ENCODE data around the gene NFE2L1.
"Not testable (repeated sequence)": the region's sequence is repeated elsewhere in the genome, so short reads cannot be mapped to it uniquely, and the experiment has no call there.

The NFE2L1 gene

DNA sequence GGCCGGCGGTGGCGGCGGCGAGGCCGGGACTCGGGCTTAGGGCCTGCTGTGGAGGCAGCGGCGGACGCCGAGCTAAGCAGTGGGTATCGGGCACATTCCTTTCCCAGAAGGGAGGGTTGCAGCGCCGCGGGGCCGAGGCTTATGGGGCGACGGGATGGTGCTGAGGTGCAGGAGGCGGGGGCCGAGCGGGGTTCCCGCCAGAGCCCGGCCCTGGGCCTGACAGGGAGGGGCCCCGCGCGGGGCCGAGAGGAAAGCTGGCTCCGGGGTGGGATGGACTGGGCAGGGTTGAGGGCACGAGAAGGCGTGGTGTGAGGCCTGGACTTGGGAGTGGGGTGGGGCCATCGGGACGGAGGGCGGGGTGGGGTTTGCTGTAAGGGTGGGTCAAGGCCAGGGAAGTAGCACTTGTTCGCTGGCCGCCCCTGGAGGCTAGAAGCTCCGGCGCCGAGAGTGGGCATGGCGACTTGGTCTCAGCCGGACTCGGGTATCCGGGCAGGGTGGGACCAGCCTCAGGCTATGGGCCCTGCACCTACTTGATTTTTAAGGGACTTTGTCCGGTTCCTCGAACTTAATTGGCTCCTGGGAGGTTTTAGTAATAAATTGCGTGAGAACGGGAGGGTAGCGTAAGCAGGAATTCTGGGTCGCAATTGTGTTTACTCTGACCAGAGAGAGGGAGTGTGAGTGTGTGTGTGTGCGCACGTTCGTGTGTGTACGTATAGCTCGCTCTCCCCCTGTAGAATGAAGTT, 396 bp downstream of the NFE2L1 start:
- DNase-seq (ENCODE audit: low read depth), result peak; percentile 56

DNA sequence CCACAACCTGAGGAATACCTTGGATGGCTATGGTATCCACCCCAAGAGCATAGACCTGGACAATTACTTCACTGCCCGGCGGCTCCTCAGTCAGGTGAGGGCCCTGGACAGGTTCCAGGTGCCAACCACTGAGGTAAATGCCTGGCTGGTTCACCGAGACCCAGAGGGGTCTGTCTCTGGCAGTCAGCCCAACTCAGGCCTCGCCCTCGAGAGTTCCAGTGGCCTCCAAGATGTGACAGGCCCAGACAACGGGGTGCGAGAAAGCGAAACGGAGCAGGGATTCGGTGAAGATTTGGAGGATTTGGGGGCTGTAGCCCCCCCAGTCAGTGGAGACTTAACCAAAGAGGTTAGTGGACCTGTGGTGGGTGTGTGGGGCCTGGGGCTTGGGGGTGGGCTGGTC, 3.1 kb downstream of the NFE2L1 start:
- no peak for DNase-seq (ENCODE audit: low read depth)

DNA sequence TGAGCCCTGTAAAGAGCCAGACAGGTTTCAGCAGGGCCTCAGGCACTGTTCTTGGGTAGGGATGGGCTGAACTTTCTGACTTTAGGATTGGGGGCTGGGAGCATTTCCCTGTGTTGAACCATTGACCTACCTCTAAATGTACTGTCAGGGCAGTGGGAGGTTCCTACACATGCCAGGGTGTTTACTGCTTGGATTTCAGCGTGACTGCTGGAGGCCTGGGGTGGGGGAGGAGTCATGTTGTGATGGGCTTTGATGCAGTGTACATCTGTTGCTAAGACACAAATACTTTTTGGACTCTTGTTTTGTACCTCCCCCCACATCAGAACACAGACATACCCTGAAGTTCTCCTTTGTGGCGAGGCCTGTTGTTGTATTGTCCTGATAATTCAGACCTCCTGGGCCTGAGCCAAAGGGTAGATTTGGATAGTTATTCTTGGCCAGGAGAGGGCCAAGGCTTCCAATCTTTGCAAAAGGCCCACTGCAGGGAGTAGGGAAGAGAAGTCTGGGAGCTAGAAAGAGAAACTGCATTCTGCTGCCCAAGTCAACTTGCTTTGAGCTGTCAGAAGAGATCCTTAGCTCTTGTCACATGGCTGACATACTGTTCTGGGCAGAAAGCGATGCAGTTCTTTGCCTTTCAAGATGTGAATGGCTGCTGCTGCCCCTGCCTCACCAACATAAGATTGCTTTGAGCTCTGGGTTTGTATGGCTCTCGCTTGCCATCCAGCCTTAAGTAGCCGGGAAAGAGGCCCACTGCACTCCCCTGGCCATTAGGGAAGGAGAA, 3.7 kb downstream of the NFE2L1 start:
- DNase-seq (ENCODE audit: low read depth), result peak; percentile 89

DNA sequence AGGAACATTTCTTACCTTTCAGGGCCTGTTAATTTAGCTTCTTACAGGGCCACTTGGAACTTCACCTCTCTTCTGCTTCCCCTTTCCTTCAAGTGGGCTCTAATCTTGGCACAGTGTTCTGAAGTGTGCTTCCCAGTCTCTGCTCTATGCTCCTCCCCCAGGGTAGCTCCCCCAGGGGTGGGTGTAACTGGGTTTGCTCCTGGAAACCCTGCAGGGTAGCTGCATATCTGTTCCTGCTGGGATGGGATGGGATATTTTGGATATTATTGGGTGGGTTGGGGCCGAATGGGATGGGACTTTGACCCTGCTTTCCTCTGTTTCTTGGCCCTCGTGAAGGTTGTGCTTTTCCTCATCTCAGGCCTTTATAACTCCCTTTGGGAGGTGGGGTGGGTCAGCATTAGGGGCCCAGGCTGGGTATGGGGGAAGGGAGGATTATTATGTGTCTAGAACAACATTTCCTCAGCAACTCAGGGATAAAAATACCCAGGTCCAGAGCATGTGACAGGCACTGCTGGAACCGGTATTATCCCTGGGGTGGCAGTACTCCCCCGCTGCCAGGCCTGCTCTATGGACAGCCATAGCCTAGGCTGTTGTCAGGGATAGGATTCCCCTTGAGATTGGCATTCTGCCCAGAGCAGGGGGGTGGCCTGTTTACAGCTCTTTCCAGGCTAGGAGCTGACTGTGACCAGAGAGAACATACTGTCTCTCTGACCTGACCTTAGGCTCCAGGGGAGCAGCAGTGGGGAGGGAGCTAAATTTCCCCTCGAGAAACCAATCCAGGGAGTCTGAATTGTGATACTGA, 5.0 kb downstream of the NFE2L1 start:
- no peak for DNase-seq (ENCODE audit: low read depth)

DNA sequence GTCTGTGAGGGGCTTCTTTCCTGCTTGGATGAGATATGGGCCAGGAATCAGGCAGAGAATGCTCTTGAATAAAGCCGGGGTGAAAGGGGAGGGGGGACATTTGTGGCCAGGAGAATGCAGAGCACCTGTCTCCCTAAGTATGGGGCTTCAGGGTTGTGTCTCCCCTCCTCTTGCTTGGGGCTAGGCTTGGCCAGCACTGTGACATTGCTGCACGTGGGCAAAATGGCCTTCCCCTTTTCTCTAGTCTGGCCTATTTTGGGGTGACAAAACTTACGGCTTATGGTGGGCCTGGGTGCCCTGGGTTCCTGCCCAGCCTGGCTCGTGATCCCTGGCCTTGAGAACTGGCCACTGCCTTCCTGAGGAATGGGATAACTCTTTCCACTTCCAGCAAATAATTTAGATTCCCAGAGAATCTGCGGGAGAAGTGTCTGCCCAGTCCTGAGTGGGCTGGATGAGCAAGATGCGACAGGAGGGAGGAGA, 5.6 kb downstream of the NFE2L1 start:
- no peak for DNase-seq (ENCODE audit: low read depth)

DNA sequence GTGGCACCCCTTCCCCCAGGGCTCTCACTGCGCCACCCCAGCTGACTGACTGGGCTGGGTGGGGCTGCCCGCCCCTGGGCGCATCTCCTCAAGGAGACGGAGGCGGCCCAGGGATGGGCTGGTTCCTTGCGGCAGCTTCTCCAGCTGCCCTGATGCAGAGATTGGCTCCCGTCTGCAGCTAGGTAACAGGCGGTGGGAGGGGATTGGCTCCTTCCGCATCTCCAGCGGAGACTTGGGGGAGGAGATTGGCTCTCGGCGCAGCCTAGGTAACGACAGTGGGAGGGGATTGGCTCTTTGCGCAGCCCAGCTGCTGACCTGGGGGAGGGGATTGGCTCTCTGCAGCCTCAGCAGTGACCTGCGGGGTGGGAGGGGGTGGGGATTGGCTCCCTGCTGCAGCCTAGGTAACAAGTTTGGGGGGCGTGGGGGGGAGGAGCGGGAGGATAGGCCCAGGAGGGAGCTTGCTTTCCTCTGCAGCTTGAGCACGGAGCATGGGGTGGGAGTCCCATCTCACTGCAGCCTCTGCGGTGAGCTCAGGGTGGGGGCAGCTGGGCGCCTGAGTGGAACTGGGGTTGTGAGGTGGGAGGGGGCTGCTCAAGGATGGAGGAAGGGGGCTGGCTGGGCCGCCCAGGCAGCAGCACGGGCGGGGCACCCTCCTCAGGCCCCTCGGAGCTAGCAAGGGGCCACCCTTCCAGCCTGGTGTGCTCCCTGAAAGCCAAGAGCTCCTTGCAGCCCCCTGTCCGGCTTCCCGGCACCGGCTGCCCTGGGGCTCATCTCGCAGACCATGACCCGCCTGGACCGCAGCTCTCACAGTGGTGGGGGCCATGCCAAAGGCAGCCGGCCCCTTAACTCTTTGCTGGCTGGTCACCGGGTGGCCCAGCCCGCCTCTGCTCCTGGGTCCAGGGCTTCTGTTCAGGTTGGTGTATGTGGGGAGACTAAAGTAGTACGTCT, 6.4 kb downstream of the NFE2L1 start:
- no peak for DNase-seq (ENCODE audit: low read depth)

DNA sequence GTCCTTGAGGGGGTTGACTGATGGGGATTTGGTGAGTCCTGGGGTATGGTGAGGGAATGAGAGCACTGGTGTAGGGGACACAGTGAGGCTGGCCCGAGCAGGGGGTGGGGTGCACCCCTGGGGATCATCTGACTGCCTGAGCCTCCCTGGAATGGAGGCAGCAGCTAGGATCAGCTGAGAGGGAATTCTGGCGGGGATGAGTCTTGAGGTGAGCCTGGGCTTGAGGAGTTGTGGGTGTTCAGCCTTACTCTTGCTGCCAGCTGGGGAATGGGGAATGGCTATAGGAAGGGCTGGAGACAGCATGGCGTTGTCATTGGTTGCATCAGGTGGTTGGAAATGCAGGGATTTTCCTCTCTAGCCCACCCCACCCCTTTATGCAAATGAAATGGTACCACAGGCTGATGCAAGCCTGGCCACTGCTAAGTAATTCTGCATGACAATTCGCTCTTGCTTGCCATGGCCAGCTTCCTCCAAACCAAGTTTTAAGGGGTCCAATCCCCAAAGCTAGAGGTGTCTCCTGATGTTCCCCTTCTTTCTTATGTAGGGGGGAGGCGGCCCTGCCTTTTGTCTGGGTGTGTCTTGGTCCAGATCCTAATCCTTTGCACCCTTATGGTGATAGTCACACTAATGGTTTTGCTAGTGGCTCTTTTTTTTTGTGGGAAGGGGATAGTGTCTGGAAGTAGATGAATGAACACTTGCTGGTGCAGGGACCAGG, 7.5 kb downstream of the NFE2L1 start:
- DNase-seq (ENCODE audit: low read depth), result no peak

DNA sequence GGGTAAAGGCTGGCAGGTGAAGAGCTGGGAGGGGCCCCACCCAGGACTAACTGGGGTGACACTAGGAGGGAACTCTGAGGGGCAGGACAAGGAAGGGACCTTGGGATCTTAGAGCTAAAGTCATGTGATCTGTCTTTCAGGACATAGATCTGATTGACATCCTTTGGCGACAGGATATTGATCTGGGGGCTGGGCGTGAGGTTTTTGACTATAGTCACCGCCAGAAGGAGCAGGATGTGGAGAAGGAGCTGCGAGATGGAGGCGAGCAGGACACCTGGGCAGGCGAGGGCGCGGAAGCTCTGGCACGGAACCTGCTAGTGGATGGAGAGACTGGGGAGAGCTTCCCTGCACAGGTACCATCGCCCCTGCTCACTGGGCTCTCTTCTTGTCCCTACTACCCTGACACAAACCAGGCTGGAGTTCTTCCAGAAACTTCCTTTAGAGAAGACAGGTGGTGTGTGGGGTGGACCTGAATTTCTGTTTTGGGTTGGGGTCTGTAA, 8.1 kb downstream of the NFE2L1 start:
- no peak for DNase-seq (ENCODE audit: low read depth)

DNA sequence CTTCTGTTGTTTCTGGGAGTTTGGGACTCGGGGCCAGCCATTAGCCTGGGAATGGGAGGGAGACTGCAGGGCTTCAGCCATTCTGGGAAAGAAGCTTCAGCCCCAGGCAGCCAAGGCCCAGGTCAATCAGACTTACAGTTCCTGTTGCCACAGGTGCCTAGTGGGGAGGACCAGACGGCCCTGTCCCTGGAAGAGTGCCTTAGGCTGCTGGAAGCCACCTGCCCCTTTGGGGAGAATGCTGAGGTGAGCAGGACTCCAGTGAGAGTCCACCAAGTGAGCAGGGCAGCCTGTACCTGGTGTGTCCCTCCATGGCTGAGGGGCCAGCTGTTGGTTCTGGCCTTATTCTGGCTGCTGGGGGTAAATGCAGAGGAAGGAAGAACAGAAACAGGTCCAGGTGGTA, 8.7 kb downstream of the NFE2L1 start:
- DNase-seq (ENCODE audit: low read depth), result no peak

DNA sequence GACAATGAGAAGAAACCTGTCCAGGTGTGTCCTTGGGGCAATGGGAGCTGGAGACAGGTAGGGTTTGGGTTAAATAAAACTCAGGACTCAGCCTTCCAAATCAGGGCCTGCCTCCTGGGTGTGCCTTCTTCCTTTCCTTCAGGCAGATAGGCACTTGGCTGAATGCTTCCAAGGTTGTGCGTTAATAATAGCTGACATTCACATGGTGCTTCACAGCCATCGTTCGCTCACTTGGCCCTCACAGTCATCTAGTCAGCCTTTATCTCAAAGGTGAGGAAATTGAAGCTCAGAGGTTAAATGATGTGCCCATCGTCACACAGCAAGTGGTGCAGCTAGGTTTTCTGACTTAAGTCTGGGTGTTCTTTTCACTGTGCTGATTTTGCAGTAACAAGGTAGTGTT, 9.5 kb downstream of the NFE2L1 start:
- DNase-seq (ENCODE audit: low read depth), result no peak

DNA sequence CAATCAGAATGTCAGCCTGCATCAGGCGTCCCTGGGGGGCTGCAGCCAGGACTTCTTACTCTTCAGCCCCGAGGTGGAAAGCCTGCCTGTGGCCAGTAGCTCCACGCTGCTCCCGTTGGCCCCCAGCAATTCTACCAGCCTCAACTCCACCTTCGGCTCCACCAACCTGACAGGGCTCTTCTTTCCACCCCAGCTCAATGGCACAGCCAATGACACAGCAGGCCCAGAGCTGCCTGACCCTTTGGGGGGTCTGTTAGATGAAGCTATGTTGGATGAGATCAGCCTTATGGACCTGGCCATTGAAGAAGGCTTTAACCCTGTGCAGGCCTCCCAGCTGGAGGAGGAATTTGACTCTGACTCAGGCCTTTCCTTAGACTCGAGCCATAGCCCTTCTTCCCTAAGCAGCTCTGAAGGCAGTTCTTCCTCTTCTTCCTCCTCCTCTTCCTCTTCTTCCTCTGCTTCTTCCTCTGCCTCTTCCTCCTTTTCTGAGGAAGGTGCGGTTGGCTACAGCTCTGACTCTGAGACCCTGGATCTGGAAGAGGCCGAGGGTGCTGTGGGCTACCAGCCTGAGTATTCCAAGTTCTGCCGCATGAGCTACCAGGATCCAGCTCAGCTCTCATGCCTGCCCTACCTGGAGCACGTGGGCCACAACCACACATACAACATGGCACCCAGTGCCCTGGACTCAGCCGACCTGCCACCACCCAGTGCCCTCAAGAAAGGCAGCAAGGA, 10.4 kb downstream of the NFE2L1 start:
- no peak for DNase-seq (ENCODE audit: low read depth)

DNA sequence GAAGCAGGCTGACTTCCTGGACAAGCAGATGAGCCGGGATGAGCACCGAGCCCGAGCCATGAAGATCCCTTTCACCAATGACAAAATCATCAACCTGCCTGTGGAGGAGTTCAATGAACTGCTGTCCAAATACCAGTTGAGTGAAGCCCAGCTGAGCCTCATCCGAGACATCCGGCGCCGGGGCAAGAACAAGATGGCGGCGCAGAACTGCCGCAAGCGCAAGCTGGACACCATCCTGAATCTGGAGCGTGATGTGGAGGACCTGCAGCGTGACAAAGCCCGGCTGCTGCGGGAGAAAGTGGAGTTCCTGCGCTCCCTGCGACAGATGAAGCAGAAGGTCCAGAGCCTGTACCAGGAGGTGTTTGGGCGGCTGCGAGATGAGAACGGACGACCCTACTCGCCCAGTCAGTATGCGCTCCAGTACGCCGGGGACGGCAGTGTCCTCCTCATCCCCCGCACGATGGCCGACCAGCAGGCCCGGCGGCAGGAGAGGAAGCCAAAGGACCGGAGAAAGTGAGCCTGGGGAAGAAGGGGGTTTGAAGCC, 11.0 kb downstream of the NFE2L1 start:
- DNase-seq (ENCODE audit: low read depth), result no peak

DNA sequence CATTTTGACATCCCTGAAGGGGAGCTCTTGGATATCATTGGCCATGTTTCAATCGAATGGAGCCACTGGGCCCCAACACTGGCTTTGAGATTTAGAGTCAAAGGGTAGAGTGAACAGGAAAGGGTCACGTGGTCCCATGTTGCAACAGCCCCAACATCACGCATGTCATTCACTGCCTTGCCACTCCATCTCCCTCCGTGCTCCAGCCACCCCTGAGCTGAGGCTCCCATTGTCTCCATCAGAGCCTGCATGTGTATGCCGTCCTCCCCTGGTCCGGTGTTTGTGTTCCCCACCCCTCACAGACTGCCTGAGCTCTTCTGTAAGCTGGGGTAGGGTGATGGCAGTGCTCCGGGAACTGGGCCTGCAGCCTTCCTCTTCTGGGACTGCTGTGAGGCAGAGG, 12.1 kb downstream of the NFE2L1 start:
- DNase-seq (ENCODE audit: low read depth), result no peak

DNA sequence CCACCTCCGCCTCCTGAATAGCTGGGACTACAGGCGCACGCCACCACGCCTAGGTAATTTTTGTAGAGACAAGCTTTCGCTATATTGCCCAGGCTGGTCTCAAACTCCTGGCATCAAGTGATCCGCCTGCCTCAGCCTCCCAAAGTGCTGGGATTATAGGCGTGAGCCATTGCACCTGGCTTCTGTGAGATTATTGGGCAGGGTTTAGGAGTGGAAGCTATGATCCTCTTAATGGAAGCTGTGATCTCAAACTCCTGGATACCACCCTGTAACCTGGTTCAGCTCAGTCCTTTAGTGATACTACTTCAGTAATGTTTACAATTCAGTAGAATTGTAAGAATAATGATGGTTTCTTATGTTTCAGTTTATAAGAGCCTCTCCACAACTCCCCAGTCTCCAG, 14.1 kb downstream of the NFE2L1 start:
- no peak for DNase-seq (ENCODE audit: low read depth)

DNA sequence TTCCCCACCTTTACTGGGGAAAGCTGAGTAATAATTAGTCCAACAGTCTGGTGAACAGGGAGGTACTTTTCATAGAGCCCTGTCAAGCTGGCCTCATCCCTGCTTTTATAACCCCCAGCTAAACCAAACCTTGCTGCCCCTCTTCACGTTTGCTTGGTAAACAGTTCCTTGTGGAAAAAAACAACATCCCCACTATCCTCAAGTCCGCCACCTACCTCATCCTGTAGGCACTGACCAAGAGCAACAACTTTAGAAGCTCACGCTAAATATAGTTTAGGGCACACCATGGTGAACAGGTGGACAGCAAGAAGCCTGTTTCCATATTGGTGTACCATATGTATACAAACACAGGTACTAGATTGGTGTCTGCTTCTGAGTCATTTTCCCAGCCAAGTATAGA, 16.5 kb downstream of the NFE2L1 start:
- no peak for DNase-seq (ENCODE audit: low read depth)

DNA sequence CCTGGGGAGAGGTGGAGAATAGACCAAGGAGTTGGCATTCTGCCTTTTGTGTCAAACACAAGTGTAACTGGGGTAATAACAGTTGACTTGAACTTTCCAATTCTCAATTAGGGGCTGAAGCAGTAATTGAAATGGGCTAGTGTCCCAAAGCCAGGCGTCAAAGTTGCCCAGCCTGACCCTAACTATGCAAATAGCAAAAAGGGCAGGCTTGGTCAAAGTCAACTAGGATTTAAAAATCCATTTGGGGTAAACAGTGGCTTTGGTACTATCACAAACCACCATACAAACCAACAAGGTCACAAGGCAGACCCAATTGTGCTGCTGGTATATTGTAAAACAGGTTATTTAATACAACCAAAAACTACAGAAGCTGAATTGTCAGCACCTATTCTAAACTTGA, 18.0 kb downstream of the NFE2L1 start:
- no peak for DNase-seq (ENCODE audit: low read depth)

DNA sequence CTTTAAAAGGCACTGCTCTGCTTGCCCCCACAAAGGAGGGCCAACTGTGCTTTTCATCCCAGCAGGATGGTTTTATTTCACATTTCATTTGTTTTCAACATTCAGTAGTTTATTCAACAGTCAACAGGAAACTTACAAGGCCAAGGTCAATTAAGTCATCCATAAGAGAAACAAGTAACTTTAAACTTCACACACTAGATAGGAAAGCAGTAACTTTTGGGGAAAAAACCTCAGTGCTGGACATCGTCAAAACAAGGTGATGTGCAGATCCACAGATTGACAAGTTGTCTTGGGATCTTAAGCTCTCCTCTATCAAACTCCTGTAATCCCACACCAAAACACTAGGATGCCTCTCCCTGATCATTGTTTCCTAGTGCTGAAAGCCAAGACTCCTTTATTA, 18.5 kb downstream of the NFE2L1 start:
- no peak for DNase-seq (ENCODE audit: low read depth)

DNA sequence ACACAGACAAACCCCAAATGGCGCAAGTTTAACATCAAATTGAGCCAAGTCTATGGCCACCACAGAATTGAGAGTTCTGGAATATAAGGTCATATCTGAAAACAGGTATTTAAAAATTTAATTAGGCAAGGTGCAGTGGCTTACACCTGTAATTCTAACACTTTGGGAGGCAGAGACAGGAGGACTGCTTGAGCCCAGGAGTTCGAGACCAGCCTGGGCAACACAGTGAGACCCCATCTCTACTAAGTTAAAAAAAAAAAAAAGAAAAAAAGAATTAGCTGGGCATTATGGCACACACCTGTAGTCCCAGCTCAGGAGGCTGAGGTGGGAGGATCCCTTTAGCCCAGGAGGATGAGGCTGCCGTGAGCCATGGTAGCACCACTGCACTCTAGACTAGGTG, 19.1 kb downstream of the NFE2L1 start:
- DNase-seq (ENCODE audit: low read depth), result no peak

DNA sequence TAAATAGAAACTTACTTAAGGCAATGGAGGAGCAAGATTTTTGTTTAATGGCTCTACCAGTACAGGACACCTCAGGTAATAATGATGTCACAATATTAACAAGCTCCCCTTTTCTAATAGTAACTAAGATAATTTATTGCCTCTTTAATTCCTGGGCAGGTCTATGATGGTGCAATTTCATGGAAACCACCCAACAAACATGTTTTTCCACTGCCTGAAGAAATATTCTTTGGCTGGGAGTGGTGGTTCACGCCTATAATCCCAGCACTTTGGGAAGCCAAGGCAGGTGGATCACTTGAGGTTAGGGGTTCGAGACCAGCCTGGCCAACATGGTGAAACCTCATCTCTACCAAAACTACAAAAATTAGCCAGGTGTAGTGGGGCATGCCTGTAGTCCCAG, 19.6 kb downstream of the NFE2L1 start:
- not testable (repeated sequence) for DNase-seq (ENCODE audit: low read depth)

DNA sequence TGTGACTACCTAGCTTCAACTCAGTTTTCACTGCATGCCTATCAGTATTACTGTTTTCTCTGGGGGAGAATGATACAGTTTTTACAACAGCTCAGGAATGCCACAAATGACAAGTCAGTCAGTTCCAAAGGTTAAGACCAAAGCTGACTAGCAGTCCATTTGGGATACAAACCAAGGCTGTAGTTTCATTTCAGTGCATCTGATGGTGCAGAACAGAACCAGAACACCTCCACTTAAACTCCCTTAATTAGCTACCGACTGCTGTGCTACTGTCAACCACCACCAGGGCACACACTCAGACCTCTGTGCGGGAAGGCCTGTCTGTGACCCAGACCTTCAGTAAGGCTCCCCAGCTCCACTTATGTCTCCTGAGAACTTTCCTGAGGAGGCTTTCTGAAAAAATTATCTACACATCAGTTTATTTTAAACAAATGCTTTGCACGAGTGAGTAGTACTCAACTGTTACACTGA, 20.4 kb downstream of the NFE2L1 start:
- DNase-seq (ENCODE audit: low read depth), result peak; percentile 65

Measured in GM04503 (cell line).